Skeletal muscle satellite cell (primary cell): ENCODE measurements around the gene RPAIN.
"Not testable (repeated sequence)": the region's sequence is repeated elsewhere in the genome, so short reads cannot be mapped to it uniquely, and the experiment has no call there.

Experiments used
- H3K27me3 ChIP-seq: 2 replicates; pipeline ENCODE4 v1.7.0; 2013; ENCODE audit warnings: low read length; ENCODE audit not compliant: control insufficient read depth, insufficient read depth
- H3K36me3 ChIP-seq: 2 replicates; pipeline ENCODE4 v1.7.0; 2013; ENCODE audit warnings: mild to moderate bottlenecking, control low read depth, low read length; ENCODE audit not compliant: insufficient read depth
- H3K4me1 ChIP-seq: 2 replicates; pipeline ENCODE4 v1.7.0; 2013; ENCODE audit warnings: low read length; ENCODE audit not compliant: control insufficient read depth, insufficient read depth
- H3K4me2 ChIP-seq: 2 replicates; pipeline ENCODE4 v1.7.0; 2013; ENCODE audit warnings: mild to moderate bottlenecking, low read length
- H3K4me3 ChIP-seq: 2 replicates; pipeline ENCODE4 v1.7.0; 2013; ENCODE audit warnings: low read length
- H3K9ac ChIP-seq: 2 replicates; pipeline ENCODE4 v1.7.0; 2013; ENCODE audit warnings: mild to moderate bottlenecking, low read depth, low read length, moderate library complexity
- H3K9me3 ChIP-seq: replicated peaks from 2 replicates; pipeline ENCODE4 v1.7.0; 2013; ENCODE audit warnings: mild to moderate bottlenecking, control low read depth, low read length

Gene RPAIN

DNA sequence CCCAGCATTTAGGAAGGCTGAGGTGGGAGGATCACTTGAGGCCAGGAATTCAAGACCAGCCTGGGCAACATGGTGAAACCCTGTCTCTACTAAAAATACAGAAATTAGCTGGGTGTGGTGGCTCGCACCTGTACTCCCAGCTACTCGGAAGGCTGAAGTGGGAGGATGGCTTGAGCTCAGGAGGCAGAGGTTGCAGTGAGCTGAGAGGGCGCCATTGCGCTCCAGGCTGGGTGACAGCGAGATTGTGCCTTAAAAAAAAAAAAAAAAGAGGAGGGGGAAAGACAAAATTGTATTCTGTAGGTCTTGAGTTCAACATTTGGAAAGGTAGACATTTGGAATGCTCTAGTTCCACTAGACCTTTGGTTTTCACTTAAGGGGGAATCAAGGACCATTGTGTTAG, 11.3 kb downstream of the RPAIN start:
- H3K4me1 ChIP-seq, H3K4me3 ChIP-seq, H3K27me3 ChIP-seq, H3K9me3 ChIP-seq, H3K9ac ChIP-seq, H3K4me2 ChIP-seq: not testable (repeated sequence)
- H3K36me3 ChIP-seq, result peaks cover 68% of the 10 kb centered on the region

GRCh38 chr17:5431949-5432556, 12.1 kb downstream of the RPAIN start:
- Histone ChIP-seq H3K36me3 (peaks cover 74% of the 10 kb centered on the region), H3K4me1 (peaks cover 4% of the 10 kb centered on the region), H3K27me3 (no peaks in the 10 kb centered on the region), H3K4me3 (no peak overlapping the region), H3K9me3 (no peaks in the 10 kb centered on the region), H3K9ac (no peak overlapping the region), H3K4me2 (no peak overlapping the region)

DNA sequence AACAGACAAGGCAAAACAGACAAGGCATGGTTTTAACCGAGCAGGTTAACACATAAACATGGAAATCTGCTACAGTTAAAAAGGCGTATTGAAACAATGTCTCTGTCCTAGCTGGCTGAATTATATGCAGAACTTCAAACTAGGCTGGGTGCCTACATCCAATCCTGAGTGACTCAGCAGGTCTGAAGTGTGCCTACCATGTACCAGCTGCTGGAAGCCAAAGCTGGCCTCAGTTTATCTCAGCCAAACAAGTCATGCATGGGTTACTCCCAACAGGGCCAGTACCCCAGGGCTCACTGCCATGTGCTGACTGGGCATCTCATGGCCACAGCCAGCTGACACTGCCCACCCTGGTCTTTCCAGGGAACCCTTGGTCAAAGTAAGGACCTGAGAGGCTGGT, 15.0 kb downstream of the RPAIN start:
- Histone ChIP-seq H3K36me3 (peaks cover 69% of the 10 kb centered on the region), H3K9me3 (no peaks in the 10 kb centered on the region), H3K27me3 (no peaks in the 10 kb centered on the region), H3K9ac (no peak overlapping the region), H3K4me3 (no peak overlapping the region), H3K4me1 (peaks cover 17% of the 10 kb centered on the region), H3K4me2 (no peak overlapping the region)

DNA sequence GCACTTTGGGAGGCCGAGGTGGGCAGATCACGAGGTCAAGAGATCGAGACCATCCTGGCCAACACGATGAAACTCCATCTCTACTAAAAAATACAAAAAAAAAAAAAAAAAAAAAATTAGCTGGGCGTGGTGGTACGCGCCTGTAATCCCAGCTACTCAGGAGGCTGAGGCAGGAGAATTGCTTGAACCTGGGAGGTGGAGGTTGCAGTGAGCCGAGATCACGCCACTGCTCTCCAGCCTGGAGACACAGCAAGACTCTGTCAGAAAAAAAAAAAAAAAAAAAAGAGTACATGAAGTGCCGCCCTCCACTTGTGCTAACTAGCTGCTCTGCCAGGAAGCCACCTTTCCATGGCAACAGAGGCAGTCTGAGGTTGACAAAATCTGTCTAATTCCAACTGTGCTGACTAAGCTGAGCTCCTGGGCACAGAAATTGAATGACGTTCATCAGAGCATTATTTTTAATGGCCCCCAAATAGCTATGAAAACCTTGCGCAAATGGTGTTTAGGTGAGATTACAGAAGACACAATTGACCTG, 15.9 kb downstream of the RPAIN start:
- Histone ChIP-seq H3K4me1 (peaks cover 17% of the 10 kb centered on the region), H3K36me3 (peaks cover 61% of the 10 kb centered on the region)

DNA sequence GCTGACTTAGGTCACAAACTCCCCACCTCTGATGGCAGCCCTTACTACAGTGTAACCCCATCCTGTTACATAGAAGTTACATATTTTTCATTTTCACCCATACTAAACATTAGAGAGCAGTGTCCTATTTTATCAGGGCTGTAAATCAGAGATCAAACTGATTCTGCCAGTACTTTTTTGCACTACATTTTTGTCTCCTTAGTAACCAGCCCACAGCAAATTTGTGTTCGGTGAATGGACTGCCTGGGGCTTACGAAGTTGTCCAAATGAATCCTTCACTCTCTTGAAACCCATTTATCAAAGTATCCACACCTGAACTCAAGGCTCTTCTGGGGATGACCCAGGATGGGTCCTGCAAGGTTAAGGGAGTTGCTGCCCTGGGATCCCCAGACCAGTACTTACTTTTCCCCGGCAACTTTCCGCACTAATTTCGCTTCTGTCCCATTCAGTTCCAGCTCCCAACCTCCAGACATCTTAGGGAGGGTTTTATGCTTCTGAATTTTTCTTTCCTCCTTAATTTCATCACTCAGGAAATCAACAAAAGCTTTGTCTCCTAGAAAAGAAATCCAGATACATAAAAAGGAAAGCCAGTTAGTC, 17.8 kb downstream of the RPAIN start:
- Histone ChIP-seq H3K9me3 (no peaks in the 10 kb centered on the region), H3K4me3 (peak overlapping the region; percentile 93), H3K9ac (peak overlapping the region; percentile 94), H3K4me1 (peaks cover 17% of the 10 kb centered on the region), H3K4me2 (peak overlapping the region; percentile 92), H3K36me3 (peaks cover 43% of the 10 kb centered on the region), H3K27me3 (no peaks in the 10 kb centered on the region)

More for the DNA sequence above, 15.9 kb downstream of the RPAIN start:
- H3K27me3 ChIP-seq, H3K4me2 ChIP-seq, H3K9me3 ChIP-seq, H3K9ac ChIP-seq, H3K4me3 ChIP-seq: not testable (repeated sequence)

DNA sequence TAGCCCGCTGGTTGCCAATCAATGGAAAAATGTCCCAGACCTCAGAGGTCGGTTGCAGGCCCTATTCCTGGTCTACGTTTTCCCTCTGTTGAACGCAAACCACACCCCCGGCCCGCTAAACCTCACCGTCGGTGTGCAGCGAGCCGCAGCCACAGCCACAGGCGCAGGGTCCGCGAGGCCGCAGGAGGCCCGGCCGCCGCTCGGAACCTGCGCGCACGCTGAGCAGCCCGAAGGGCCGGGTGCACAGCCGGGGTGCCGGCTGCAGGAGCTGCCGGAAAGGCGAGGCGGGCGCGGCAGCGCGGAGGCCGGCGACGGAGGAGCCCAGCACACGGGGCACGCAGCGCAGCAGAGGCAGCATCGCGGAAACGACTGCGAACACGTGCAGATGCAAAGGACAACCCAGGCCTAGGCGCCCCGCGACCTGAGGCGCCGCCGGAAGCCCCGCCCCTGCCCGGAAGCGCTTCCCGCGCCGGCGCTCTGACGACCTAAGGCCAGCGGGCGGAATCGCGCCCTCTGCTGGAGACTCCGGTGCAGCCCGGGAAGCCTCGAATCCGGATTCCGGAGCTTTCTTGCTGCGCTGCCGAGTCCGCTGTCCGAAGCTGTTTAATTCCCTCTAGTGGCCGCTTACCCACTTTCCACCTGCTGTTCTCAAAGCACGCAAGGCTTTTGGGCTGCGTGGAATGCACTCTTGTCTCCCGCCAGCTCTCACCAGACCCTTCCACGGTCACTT, 18.9 kb downstream of the RPAIN start, which contains the start of gene C1QBP:
C1QBP (minus strand) TSS at position 440 of the 730 bp plus-strand sequence; CDS start at position 358, 82 bp downstream.
- no peaks in the 10 kb centered on the region for H3K9me3 ChIP-seq
- H3K36me3 ChIP-seq, result peaks cover 40% of the 10 kb centered on the region
- H3K9ac ChIP-seq, result peak within 1 kb of the TSS; percentile 94
- peak within 1 kb of the TSS; percentile 92 for H3K4me2 ChIP-seq
- peak within 1 kb of the TSS; percentile 93 for H3K4me3 ChIP-seq
- no peaks in the 10 kb centered on the region for H3K27me3 ChIP-seq
- H3K4me1 ChIP-seq, result peaks cover 17% of the 10 kb centered on the region

DNA sequence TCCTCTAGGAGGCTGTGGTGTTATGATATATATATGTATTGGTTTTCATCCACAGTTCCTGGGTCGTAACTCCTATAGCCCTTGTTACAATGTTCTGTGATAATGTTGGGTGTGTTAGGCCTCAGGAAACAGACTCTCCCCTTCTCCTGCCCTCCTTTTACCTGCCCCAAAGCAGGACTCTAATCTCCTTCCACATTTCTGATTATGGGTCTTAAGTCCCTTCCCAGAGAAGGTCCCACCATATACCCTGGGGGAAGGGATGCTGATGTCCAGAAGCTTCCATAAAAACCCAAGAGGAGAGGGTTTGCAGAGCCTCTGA, 19.4 kb downstream of the RPAIN start:
- H3K36me3 ChIP-seq, result peaks cover 41% of the 10 kb centered on the region
- no peaks in the 10 kb centered on the region for H3K27me3 ChIP-seq
- H3K4me1 ChIP-seq, result peaks cover 17% of the 10 kb centered on the region
- no peaks in the 10 kb centered on the region for H3K9me3 ChIP-seq
- H3K4me3 ChIP-seq, result peak overlapping the region; percentile 93
- peak overlapping the region; percentile 75 for H3K4me2 ChIP-seq
- peak overlapping the region; percentile 22 for H3K9ac ChIP-seq

GRCh38 chr17:5443728-5444127, 23.7 kb downstream of the RPAIN start:
- no peaks in the 10 kb centered on the region for H3K9me3 ChIP-seq
- no peak overlapping the region for H3K4me3 ChIP-seq
- peaks cover 5% of the 10 kb centered on the region for H3K4me1 ChIP-seq
- no peak overlapping the region for H3K9ac ChIP-seq
- no peak overlapping the region for H3K4me2 ChIP-seq
- no peaks in the 10 kb centered on the region for H3K27me3 ChIP-seq
- peaks cover 33% of the 10 kb centered on the region for H3K36me3 ChIP-seq

DNA sequence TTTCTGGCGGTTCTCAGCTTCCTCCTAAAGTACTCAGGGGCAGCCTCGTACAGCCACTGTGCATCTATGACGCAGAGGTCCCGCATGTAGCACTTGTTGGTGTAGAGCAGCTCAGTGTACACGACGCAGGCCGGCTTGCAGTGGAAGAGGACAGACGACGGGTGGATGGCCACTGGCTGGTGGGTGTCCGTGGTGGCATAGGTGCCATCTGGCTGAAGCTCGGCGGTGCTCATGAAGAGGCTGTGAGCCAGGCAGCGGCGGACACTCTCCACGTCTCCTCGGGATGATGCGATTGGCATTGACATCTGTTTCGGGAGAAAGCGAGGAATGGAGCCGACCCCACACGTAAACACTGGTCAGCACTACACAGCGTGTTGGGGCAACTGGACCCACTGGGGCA, 24.2 kb downstream of the RPAIN start:
- no peaks in the 10 kb centered on the region for H3K9me3 ChIP-seq
- no peak overlapping the region for H3K4me2 ChIP-seq
- H3K9ac ChIP-seq, result no peak overlapping the region
- no peak overlapping the region for H3K4me3 ChIP-seq
- peaks cover 5% of the 10 kb centered on the region for H3K4me1 ChIP-seq
- H3K27me3 ChIP-seq, result no peaks in the 10 kb centered on the region
- peaks cover 35% of the 10 kb centered on the region for H3K36me3 ChIP-seq

DNA sequence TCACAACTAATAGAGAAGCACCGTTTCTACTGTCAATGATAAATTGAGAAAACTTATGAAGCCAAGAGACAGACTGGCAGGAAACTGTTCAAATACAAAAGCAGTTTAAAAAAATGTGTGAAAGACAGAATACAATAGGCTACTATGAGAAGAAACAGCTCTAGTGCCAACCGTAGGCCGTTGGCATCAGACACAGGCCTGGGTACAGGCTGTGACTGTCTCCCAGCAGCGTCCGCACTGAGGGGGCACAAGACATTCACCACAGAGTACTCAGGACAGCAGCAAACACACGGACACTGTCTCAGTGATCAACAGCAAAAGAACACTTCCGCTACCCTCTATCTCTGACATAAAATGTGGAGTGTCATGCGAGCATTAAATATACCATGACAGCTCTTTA, 26.8 kb downstream of the RPAIN start:
- Histone ChIP-seq H3K9ac (no peak overlapping the region), H3K4me3 (no peak overlapping the region), H3K9me3 (no peaks in the 10 kb centered on the region), H3K4me1 (no peaks in the 10 kb centered on the region), H3K4me2 (no peak overlapping the region), H3K27me3 (no peaks in the 10 kb centered on the region), H3K36me3 (peaks cover 49% of the 10 kb centered on the region)

DNA sequence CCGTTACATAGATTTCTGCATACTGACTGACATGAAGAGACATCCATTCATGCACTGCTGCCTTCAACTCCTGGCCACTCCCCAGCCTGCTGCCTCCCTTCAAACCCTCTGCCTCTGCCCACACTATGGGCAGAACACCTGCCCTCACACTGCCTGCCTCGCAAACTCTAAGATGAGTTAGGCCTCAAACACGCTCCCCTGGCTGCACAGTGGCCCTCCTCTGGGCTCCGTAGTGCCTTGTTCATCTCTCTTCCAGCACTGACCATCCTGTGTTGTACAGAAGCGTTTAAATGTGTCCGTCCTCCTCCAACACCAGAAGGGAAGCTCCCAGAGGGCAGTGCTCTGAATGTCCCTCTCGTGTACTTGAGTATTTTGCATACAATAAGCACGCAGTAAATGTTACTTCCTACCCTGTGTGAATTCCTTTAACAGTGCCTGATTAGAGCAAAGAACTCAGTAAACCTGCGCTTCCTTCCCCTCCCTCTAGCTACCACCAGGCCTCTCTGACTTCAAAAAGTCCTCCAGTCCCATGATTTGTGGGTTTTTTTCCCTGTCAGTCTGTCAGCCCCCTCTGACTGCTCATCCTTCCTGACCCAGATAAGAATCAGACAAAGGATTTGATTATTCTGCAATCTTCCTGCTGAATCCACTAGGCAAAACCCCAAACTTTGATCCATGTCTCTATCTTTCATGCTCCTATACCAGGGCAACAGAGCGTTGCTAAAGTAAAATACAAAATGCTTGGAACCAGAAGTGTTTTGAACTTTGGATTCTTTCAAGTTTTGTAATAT, 44.9 kb downstream of the RPAIN start:
- Histone ChIP-seq H3K36me3 (peaks cover 9% of the 10 kb centered on the region), H3K9me3 (no peaks in the 10 kb centered on the region), H3K4me2 (no peak overlapping the region), H3K4me3 (no peak overlapping the region), H3K4me1 (peaks cover 14% of the 10 kb centered on the region), H3K27me3 (no peaks in the 10 kb centered on the region), H3K9ac (no peak overlapping the region)
